Tibial artery (tissue), 4 donors: ENCODE results near the gene MAP3K4.

Source experiments
- DNase-seq, 2 donors: peaks; one replicate each; pipeline ENCODE4 v3.0.0-alpha.2; 2019
- H3K27ac ChIP-seq, 2 donors: fragments of 200-600 bp; sonication (generic) in 1 of 2; 1 replicate in 1 of 2; 2 replicates in 1 of 2; pipeline ENCODE4 v1.5.1; 2018 to 2019; ENCODE audit warnings: mild to moderate bottlenecking in 1 of 2
- H3K27me3 ChIP-seq, 2 donors: fragments of 200-600 bp; sonication (generic) in 1 of 2; one replicate each; pipeline versions ENCODE4 v1.5.1 to v1.6.0; 2016 to 2019
- H3K36me3 ChIP-seq, 3 donors: fragments of 200-600 bp; sonication (generic) in 2 of 3; one replicate each; pipeline ENCODE4 v1.5.1; 2016 to 2019; ENCODE audit warnings: mild to moderate bottlenecking in 2 of 3
- H3K4me1 ChIP-seq, 4 donors: fragments of 200-600 bp; sonication (generic) in 2 of 4; 1 replicate in 3 of 4; 2 replicates in 1 of 4; pipeline ENCODE4 v1.5.1; 2016 to 2019
- H3K4me3 ChIP-seq, 2 donors: fragments of 200-600 bp; sonication (generic) in 1 of 2; 1 replicate in 1 of 2; 2 replicates in 1 of 2; pipeline ENCODE4 v1.5.1; 2018 to 2019; ENCODE audit warnings: mild to moderate bottlenecking in 2 of 2
- H3K9me3 ChIP-seq, 3 donors: fragments of 200-600 bp; sonication (generic) in 1 of 3; one replicate each; pipeline ENCODE4 v1.5.1; 2016 to 2019
- intact Hi-C: fragments of 100-400 bp; cut with DNase I; formaldehyde crosslinking; loops from one replicate; pipeline ENCODE4 v1.15.0; 2023; ENCODE audit warnings: low total_unique reads
- TF ChIP-seq, protein P1 (sequence below), 2 experiments: fragments of 200-600 bp in 1 of 2; fragments of 450-650 bp in 1 of 2; IDR thresholded peaks; one replicate each; pipeline ENCODE4 v1.5.1; 2017 to 2019; ENCODE audit warnings: antibody characterized with exemption in 2 of 2, mild to moderate bottlenecking in 1 of 2, moderate library complexity in 1 of 2

MAP3K4 gene

DNA sequence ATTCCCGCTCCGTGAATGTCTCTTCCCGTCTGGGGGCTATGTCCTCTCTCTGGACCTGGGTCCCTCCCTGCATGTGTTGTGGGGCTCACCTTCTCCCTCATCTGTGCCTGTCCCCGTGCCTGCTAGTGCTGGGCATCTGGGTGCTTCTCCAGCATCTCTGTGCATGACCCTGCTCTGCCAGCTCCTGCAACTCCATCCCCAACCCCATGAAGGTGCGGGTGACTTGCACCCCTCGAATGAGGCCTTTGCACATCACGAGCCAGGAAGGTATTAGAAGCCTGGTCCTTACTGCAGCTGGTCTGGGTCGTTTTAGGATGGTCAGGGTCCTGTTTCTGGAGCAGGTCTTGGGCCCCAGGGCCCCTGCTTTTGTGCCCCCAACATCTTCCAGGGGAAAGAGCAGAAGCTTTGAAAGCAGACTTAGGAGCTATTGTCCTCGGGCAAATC, 172.6 kb downstream of the MAP3K4 start:
- DNase-seq, result no peak

DNA sequence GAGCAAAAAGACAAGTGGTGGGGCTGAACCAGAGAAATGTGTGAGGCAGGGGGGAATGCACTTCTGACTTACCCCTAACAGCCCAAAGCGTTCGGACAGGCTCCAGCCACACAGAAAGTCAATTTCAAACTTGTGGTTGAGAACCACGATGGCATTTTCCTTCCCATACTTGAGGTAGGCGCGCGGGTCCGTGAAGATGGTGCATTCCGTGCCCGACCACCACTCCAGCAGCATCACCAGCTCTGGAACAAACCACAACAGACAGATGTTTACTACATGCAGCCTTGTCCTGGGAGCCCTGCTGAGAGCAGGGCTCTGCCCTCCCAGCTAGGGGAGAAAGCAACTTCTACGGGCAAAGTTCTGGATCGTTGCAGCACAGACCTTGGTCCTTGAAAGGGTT, 174.6 kb downstream of the MAP3K4 start:
- TF ChIP-seq, protein P1, sequence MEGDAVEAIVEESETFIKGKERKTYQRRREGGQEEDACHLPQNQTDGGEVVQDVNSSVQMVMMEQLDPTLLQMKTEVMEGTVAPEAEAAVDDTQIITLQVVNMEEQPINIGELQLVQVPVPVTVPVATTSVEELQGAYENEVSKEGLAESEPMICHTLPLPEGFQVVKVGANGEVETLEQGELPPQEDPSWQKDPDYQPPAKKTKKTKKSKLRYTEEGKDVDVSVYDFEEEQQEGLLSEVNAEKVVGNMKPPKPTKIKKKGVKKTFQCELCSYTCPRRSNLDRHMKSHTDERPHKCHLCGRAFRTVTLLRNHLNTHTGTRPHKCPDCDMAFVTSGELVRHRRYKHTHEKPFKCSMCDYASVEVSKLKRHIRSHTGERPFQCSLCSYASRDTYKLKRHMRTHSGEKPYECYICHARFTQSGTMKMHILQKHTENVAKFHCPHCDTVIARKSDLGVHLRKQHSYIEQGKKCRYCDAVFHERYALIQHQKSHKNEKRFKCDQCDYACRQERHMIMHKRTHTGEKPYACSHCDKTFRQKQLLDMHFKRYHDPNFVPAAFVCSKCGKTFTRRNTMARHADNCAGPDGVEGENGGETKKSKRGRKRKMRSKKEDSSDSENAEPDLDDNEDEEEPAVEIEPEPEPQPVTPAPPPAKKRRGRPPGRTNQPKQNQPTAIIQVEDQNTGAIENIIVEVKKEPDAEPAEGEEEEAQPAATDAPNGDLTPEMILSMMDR (IDR thresholded peaks at IDR 0.05), result no peak
- intact Hi-C loops, result no loop called here
- Histone ChIP-seq H3K27ac (no peak overlapping the region), H3K9me3 (peaks cover 0 to under 1% (median 0%) of the 10 kb centered on the region in 3 donors), H3K4me1 (peaks cover 0 to 24% (median 17%) of the 10 kb centered on the region in 4 donors), H3K4me3 (no peak overlapping the region), H3K27me3 (no peaks in the 10 kb centered on the region), H3K36me3 (peaks cover 5 to 21% (median 14%) of the 10 kb centered on the region in 3 donors)
- DNase-seq, result no peak

More for the DNA sequence above, 172.6 kb downstream of the MAP3K4 start:
- no peak overlapping the region for H3K4me3 ChIP-seq
- H3K4me1 ChIP-seq, result peaks cover 0 to 35% (median 23%) of the 10 kb centered on the region in 4 donors
- intact Hi-C loops, result no loop called here
- TF ChIP-seq, protein P1 (IDR thresholded peaks at IDR 0.05), result no peak
- no peaks in the 10 kb centered on the region for H3K27me3 ChIP-seq
- peaks cover 5 to 21% (median 17%) of the 10 kb centered on the region in 3 donors for H3K36me3 ChIP-seq
- no peak overlapping the region for H3K27ac ChIP-seq
- H3K9me3 ChIP-seq, result no peaks in the 10 kb centered on the region

DNA sequence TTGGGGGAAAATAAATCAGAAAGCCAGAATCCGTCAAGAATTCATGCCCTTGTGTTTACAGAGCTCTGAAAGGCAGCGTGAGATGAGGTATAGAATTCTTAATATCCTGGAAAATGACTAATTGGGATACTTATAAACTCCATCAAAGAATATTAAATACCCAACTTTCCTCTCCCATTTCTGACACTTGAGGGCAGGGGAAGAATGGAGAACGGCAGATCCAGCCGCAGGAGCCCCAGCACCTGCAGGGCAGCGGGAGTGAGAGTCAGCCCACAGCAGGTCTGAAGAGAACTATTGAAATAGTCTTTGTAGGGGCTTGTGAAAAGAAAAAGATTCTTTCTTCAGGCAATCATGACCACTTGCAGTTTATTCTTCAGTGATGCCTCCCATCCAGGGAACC, 175.1 kb downstream of the MAP3K4 start:
- peaks cover 0 to 21% (median 16%) of the 10 kb centered on the region in 4 donors for H3K4me1 ChIP-seq
- no peak overlapping the region for H3K4me3 ChIP-seq
- H3K27ac ChIP-seq, result no peak overlapping the region
- intact Hi-C loops, result no loop called here
- peaks cover 0 to 6% (median 0%) of the 10 kb centered on the region in 3 donors for H3K9me3 ChIP-seq
- no peaks in the 10 kb centered on the region for H3K27me3 ChIP-seq
- peaks cover 5 to 21% (median 14%) of the 10 kb centered on the region in 3 donors for H3K36me3 ChIP-seq
- no peak for DNase-seq
- TF ChIP-seq, protein P1 (IDR thresholded peaks at IDR 0.05), result no peak
